Ovary (tissue), 3 donors: ENCODE results near the gene GPR68.

ENCODE experiments used
- POLR2A ChIP-seq: fragments of 450-650 bp; IDR thresholded peaks from one replicate; pipeline ENCODE4 v1.6.1; 2017; ENCODE audit warnings: antibody characterized with exemption, mild to moderate bottlenecking, moderate library complexity
- TF ChIP-seq, protein P1 (sequence below), 3 donors: fragments of 450-650 bp in 2 of 3; fragments of 200-600 bp in 1 of 3; IDR thresholded peaks; one replicate each; pipeline versions ENCODE4 v1.5.1 to v1.8.0; 2016 to 2022; ENCODE audit warnings: antibody characterized with exemption in 3 of 3, mild to moderate bottlenecking in 1 of 3
- donor health status: DM: no; HTN: no; CAD: no.

DNA sequence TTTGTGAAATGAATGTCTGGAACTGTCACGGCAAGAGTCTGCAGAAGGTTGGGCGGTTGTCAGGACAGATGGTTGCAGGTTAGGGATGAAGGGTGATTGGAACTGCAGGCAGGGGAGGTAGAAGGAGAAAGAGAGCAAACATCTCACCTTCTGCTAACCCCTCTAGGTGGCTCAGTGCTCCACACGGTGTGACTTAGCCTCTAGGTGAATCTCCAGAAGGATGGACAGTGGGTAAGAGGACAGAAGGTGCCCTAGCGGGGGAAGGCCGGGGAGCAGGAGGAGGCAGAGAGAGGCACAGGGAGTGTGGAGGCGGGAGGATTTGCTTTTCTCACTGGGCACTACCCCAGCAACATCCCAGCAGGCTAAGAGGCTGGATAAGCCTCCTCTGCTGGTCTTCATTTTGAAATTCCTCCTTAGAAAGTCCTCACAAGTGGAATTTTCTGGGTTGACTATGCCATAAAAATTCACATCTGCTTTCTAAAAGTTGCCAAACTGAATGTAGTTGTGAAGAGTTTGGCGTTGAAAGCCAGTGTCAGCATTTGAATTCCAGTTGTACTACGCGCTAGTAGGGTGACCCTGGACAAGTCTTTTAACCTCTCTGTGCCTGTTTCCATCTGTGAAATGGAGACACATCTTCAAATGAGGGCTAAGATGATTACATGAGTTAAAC, 10.7 kb upstream of the GPR68 start:
- TF ChIP-seq, protein P1, sequence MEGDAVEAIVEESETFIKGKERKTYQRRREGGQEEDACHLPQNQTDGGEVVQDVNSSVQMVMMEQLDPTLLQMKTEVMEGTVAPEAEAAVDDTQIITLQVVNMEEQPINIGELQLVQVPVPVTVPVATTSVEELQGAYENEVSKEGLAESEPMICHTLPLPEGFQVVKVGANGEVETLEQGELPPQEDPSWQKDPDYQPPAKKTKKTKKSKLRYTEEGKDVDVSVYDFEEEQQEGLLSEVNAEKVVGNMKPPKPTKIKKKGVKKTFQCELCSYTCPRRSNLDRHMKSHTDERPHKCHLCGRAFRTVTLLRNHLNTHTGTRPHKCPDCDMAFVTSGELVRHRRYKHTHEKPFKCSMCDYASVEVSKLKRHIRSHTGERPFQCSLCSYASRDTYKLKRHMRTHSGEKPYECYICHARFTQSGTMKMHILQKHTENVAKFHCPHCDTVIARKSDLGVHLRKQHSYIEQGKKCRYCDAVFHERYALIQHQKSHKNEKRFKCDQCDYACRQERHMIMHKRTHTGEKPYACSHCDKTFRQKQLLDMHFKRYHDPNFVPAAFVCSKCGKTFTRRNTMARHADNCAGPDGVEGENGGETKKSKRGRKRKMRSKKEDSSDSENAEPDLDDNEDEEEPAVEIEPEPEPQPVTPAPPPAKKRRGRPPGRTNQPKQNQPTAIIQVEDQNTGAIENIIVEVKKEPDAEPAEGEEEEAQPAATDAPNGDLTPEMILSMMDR (IDR thresholded peaks at IDR 0.05) = no peak
- no peak for TF ChIP-seq POLR2A
